Measurements from ENCODE around the gene NPAS1. TPM values are rescaled to one million over a fixed set of nuclear protein-coding genes. Genes with fewer than 3 reads are reported as not detected.

Gene NPAS1
- total RNA-seq, 1 donor from 2014 or later = 3.6 TPM

- no peak overlapping the region for H3K27ac Mint-ChIP-seq (ENCODE audit: unreplicated experiment)
- H3K79me2 ChIP-seq (ENCODE audit: insufficient read depth, low read length) = peaks cover 17% of the 10 kb centered on the region
- no peak overlapping the region for H3K4me3 ChIP-seq (ENCODE audit: insufficient read depth, low read depth, low read length)
- H3K4me1 ChIP-seq (ENCODE audit: insufficient read depth, low read length) = peaks cover 18% of the 10 kb centered on the region
- DNase-seq (ENCODE audit: low read depth) (no peak), FAIRE-seq (no peak)
- no peak for TF ChIP-seq EZH2 (IDR thresholded peaks at IDR 0.05; ENCODE audit: insufficient read depth, low read length)
- no peak for TF ChIP-seq CTCF (IDR thresholded peaks at IDR 0.05; ENCODE audit: insufficient read depth, low read depth, low read length)
- no peak overlapping the region for H3K27ac ChIP-seq (ENCODE audit: low read depth, low read length)
- no peaks in the 10 kb centered on the region for H3K9me3 ChIP-seq (ENCODE audit: insufficient read depth, low read depth, low read length)
- no peak overlapping the region for H2AFZ ChIP-seq (ENCODE audit: low read depth, low read length)
- H4K20me1 ChIP-seq (ENCODE audit: insufficient read depth, low read length) = peaks cover 6% of the 10 kb centered on the region
- H3K9me3 Mint-ChIP-seq (ENCODE audit: unreplicated experiment) = no peaks in the 10 kb centered on the region
- peaks cover 10% of the 10 kb centered on the region for H3K36me3 Mint-ChIP-seq (ENCODE audit: low read depth, unreplicated experiment)
- peaks cover 10% of the 10 kb centered on the region for H3K36me3 ChIP-seq (ENCODE audit: insufficient read depth, low read length)
- H3K4me2 ChIP-seq (ENCODE audit: low read length) = no peak overlapping the region
- H3K27me3 ChIP-seq (ENCODE audit: insufficient read depth, low read length) = no peaks in the 10 kb centered on the region
- no peak overlapping the region for H3K4me3 Mint-ChIP-seq (ENCODE audit: unreplicated experiment)
- H3K9ac ChIP-seq (ENCODE audit: low read length) = no peak overlapping the region
- no peaks in the 10 kb centered on the region for H3K27me3 Mint-ChIP-seq (ENCODE audit: low read depth, unreplicated experiment)
- peaks cover 16% of the 10 kb centered on the region for H3K4me1 Mint-ChIP-seq (ENCODE audit: low read depth, unreplicated experiment)
Measured at GRCh38 chr19:46988614-46989230, 30.9 kb upstream of the NPAS1 start.

GRCh38 chr19:46990991-46991676 is 28.5 kb upstream of the NPAS1 start:
- H3K27me3 ChIP-seq (ENCODE audit: insufficient read depth, low read length) = no peaks in the 10 kb centered on the region
- H3K9me3 Mint-ChIP-seq (ENCODE audit: unreplicated experiment) = no peaks in the 10 kb centered on the region
- H2AFZ ChIP-seq (ENCODE audit: low read depth, low read length) = no peak overlapping the region
- no peaks in the 10 kb centered on the region for H3K27me3 Mint-ChIP-seq (ENCODE audit: low read depth, unreplicated experiment)
- peak overlapping the region; percentile 4 for H3K9ac ChIP-seq (ENCODE audit: low read length)
- H3K79me2 ChIP-seq (ENCODE audit: insufficient read depth, low read length) = peaks cover 4% of the 10 kb centered on the region
- H3K27ac ChIP-seq (ENCODE audit: low read depth, low read length) = no peak overlapping the region
- peaks cover 11% of the 10 kb centered on the region for H4K20me1 ChIP-seq (ENCODE audit: insufficient read depth, low read length)
- FAIRE-seq (peak; percentile 91), DNase-seq (ENCODE audit: low read depth) (peak; percentile 52)
- no peak overlapping the region for H3K4me3 ChIP-seq (ENCODE audit: insufficient read depth, low read depth, low read length)
- peaks cover 10% of the 10 kb centered on the region for H3K36me3 Mint-ChIP-seq (ENCODE audit: low read depth, unreplicated experiment)
- H3K4me1 Mint-ChIP-seq (ENCODE audit: low read depth, unreplicated experiment) = peaks cover 11% of the 10 kb centered on the region
- peak overlapping the region; percentile 42 for H3K4me2 ChIP-seq (ENCODE audit: low read length)
- peaks cover 10% of the 10 kb centered on the region for H3K36me3 ChIP-seq (ENCODE audit: insufficient read depth, low read length)
- H3K4me1 ChIP-seq (ENCODE audit: insufficient read depth, low read length) = peaks cover 8% of the 10 kb centered on the region
- H3K9me3 ChIP-seq (ENCODE audit: insufficient read depth, low read depth, low read length) = no peaks in the 10 kb centered on the region
- peak overlapping the region; percentile 58 for H3K27ac Mint-ChIP-seq (ENCODE audit: unreplicated experiment)
- TF ChIP-seq CTCF (IDR thresholded peaks at IDR 0.05; ENCODE audit: insufficient read depth, low read depth, low read length) (peak; percentile 93), EZH2 (IDR thresholded peaks at IDR 0.05; ENCODE audit: insufficient read depth, low read length) (no peak)
- H3K4me3 Mint-ChIP-seq (ENCODE audit: unreplicated experiment) = peak overlapping the region; percentile 46

All from astrocyte (in vitro differentiated cells and primary cell).